ENCODE measurements around the gene PDGFC. TPM values are rescaled to one million over a fixed set of nuclear protein-coding genes. Genes with fewer than 3 reads are reported as not detected.
A peak's percentile ranks its signal among the peaks of the same experiment; 100 is the strongest.

Gene PDGFC
- total and polyA plus RNA-seq, 2 of the 13 experiments (the other 11 are each of a cell fraction or from before 2014, with no cell fraction given), result 4.6 to 9.1 TPM

GRCh38 chr4:156968479-156968984 is 3.1 kb downstream of the PDGFC start (continued):
- TF ChIP-seq SRY (CRISPR knock-in tag; IDR thresholded peaks at IDR 0.05) (no peak), ZNF17 (CRISPR knock-in tag; IDR thresholded peaks at IDR 0.05) (no peak), ZNF567 (CRISPR knock-in tag; IDR thresholded peaks at IDR 0.05; ENCODE audit: borderline replicate concordance) (no peak), ATF4 (CRISPR knock-in tag; IDR thresholded peaks at IDR 0.05) (no peak), ZNF563 (CRISPR knock-in tag; IDR thresholded peaks at IDR 0.05) (no peak), YEATS4 (CRISPR knock-in tag; IDR thresholded peaks at IDR 0.05; ENCODE audit: borderline replicate concordance) (no peak), POGK (CRISPR knock-in tag; conservative IDR thresholded peaks at IDR 0.05) (peak; percentile 50; the same call in 1 of the 2 replicates), POGZ (CRISPR knock-in tag; IDR thresholded peaks at IDR 0.05) (no peak), ZNF772 (CRISPR knock-in tag; IDR thresholded peaks at IDR 0.05) (no peak), ATF2 (CRISPR knock-in tag; IDR thresholded peaks at IDR 0.05) (no peak), ZKSCAN1 (IDR thresholded peaks at IDR 0.05; ENCODE audit: low read length) (no peak), CC2D1A (CRISPR knock-in tag; IDR thresholded peaks at IDR 0.05) (0 out of 2 replicates have a peak, but pooled peaks have one; percentile 79), ATF5 (CRISPR knock-in tag; IDR thresholded peaks at IDR 0.05; ENCODE audit: low read depth) (no peak), KDM5A (IDR thresholded peaks at IDR 0.05; ENCODE audit: borderline replicate concordance, low read length) (no peak), CSRNP2 (CRISPR knock-in tag; conservative IDR thresholded peaks at IDR 0.05; ENCODE audit: low read depth) (no peak), ZNF879 (CRISPR knock-in tag; IDR thresholded peaks at IDR 0.05) (no peak), ZNF251 (CRISPR knock-in tag; IDR thresholded peaks at IDR 0.05) (no peak), THYN1 (CRISPR knock-in tag; IDR thresholded peaks at IDR 0.05; ENCODE audit: borderline replicate concordance, low read depth) (no peak), FIP1L1 (IDR thresholded peaks at IDR 0.05; ENCODE audit: borderline replicate concordance, insufficient read depth, low read depth, low read length) (no peak), ZNF547 (CRISPR knock-in tag; IDR thresholded peaks at IDR 0.05) (no peak), EP300 (IDR thresholded peaks at IDR 0.05; ENCODE audit: low read depth in 2 of 2, low read length in 2 of 2) (no peak), EP300 (CRISPR knock-in tag; IDR thresholded peaks at IDR 0.05; ENCODE audit: borderline replicate concordance) (no peak), ZNF577 (CRISPR knock-in tag; IDR thresholded peaks at IDR 0.05; ENCODE audit: borderline replicate concordance, low read depth) (no peak)

Measured in HepG2 (cell line).